HUES48 (cell line): ENCODE measurements around the gene MGMT.
"Not testable (repeated sequence)": the region's sequence is repeated elsewhere in the genome, so short reads cannot be mapped to it uniquely, and the experiment has no call there.

Experiments used
- H3K27ac ChIP-seq: one replicate; pipeline ENCODE4 v1.7.0; 2013; ENCODE audit warnings: low read depth, low read length, inconsistent platforms
- H3K27me3 ChIP-seq: 2 replicates; pipeline ENCODE4 v1.6.1; 2013; ENCODE audit warnings: mild to moderate bottlenecking, low read length; ENCODE audit not compliant: control insufficient read depth, insufficient read depth
- H3K36me3 ChIP-seq: 2 replicates; pipeline ENCODE4 v1.6.1; 2013; ENCODE audit warnings: low read length; ENCODE audit not compliant: control insufficient read depth, insufficient read depth
- H3K4me1 ChIP-seq: 2 replicates; pipeline ENCODE4 v1.6.1; 2013; ENCODE audit warnings: mild to moderate bottlenecking, low read length; ENCODE audit not compliant: control insufficient read depth, insufficient read depth
- H3K4me3 ChIP-seq: 2 replicates; pipeline ENCODE4 v1.5.1; 2013; ENCODE audit warnings: mild to moderate bottlenecking, low read depth, low read length
- H3K9ac ChIP-seq: 2 replicates; pipeline ENCODE4 v1.6.1; 2013; ENCODE audit warnings: mild to moderate bottlenecking, low read depth, low read length, moderate library complexity
- H3K9me3 ChIP-seq: 2 replicates; pipeline ENCODE4 v1.6.1; 2013; ENCODE audit warnings: low read length; ENCODE audit not compliant: control insufficient read depth, insufficient read depth

Gene MGMT

DNA sequence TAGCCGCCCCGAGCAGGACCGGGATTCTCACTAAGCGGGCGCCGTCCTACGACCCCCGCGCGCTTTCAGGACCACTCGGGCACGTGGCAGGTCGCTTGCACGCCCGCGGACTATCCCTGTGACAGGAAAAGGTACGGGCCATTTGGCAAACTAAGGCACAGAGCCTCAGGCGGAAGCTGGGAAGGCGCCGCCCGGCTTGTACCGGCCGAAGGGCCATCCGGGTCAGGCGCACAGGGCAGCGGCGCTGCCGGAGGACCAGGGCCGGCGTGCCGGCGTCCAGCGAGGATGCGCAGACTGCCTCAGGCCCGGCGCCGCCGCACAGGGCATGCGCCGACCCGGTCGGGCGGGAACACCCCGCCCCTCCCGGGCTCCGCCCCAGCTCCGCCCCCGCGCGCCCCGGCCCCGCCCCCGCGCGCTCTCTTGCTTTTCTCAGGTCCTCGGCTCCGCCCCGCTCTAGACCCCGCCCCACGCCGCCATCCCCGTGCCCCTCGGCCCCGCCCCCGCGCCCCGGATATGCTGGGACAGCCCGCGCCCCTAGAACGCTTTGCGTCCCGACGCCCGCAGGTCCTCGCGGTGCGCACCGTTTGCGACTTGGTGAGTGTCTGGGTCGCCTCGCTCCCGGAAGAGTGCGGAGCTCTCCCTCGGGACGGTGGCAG is at the start of gene MGMT:
Gene MGMT, plus strand, starts transcription at position 539 of the 656 bp plus-strand sequence.
- H3K9ac ChIP-seq: peak within 1 kb of the TSS; percentile 64; the same call in 1 of the 2 replicates
- peaks cover 9% of the 10 kb centered on the region for H3K27me3 ChIP-seq
- peak within 1 kb of the TSS; percentile 74 for H3K4me3 ChIP-seq
- H3K9me3 ChIP-seq: no peaks in the 10 kb centered on the region
- no peaks in the 10 kb centered on the region for H3K36me3 ChIP-seq
- H3K4me1 ChIP-seq: peaks cover 9% of the 10 kb centered on the region; the same call in 1 of the 2 replicates
- H3K27ac ChIP-seq: no peak within 1 kb of the TSS

DNA sequence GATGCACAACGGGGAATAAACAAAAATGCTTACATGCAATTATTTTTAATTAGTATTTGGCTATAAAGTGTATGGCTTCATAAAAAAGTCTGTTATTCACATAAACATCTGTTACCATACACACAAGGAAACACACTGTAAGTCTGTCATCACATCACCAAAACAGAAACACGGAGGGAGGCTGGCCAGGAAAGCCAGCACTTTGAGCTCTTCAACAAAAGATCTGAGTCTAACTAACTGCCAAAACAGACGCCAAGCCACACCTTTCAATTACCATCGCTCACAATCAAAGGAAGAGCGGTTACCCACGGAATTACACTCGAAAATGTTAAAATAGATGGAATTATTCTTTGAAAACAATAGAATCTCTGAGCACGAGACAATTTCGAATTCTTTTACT is 49.2 kb upstream of the MGMT start:
- Histone ChIP-seq H3K9me3 (no peaks in the 10 kb centered on the region), H3K27ac (no peak overlapping the region), H3K4me1 (no peaks in the 10 kb centered on the region), H3K4me3 (no peak overlapping the region), H3K36me3 (no peaks in the 10 kb centered on the region), H3K27me3 (no peaks in the 10 kb centered on the region), H3K9ac (no peak overlapping the region)

GRCh38 chr10:129418496-129419225 is 48.4 kb upstream of the MGMT start:
- H3K4me3 ChIP-seq: no peak overlapping the region
- no peaks in the 10 kb centered on the region for H3K9me3 ChIP-seq
- no peaks in the 10 kb centered on the region for H3K36me3 ChIP-seq
- no peaks in the 10 kb centered on the region for H3K27me3 ChIP-seq
- no peak overlapping the region for H3K9ac ChIP-seq
- H3K27ac ChIP-seq: no peak overlapping the region
- H3K4me1 ChIP-seq: no peaks in the 10 kb centered on the region

- Histone ChIP-seq H3K36me3 (no peaks in the 10 kb centered on the region), H3K9ac (no peak overlapping the region), H3K27me3 (no peaks in the 10 kb centered on the region), H3K27ac (no peak overlapping the region), H3K4me1 (no peaks in the 10 kb centered on the region), H3K9me3 (no peaks in the 10 kb centered on the region), H3K4me3 (no peak overlapping the region)
Measured at GRCh38 chr10:129419397-129419796, 47.6 kb upstream of the MGMT start.

DNA sequence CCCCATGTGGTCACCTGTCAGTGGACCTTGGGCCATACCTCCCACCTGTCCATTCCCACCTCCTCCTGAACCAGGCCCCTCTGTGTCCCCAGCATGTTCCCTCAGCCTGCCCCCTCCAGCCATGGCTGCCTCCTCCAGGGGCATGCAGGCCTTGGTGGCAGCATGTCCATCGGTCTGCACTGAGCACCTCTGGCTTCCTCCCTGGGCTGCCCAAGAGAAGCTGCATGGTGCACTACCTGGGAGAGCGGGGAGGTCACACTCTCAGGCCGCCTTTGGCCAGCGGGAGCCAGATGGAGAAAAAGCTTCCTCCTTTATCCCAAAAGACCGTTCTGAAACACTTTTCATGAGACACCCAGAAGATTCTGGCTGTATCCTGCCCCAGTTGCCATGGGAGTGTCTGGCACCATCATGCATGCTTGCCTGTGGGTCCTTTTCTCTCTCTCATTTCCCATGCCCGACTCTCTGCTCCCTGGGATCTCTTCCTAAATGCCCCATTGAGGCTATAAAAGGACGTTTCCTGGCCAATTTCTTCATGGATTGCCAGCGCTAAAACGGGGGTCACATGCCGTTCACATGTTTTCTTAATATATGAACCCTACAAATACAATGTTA is 45.5 kb upstream of the MGMT start:
- Histone ChIP-seq H3K27ac (no peak overlapping the region), H3K4me1 (no peaks in the 10 kb centered on the region), H3K36me3 (no peaks in the 10 kb centered on the region), H3K4me3 (no peak overlapping the region), H3K9ac (no peak overlapping the region), H3K27me3 (no peaks in the 10 kb centered on the region), H3K9me3 (no peaks in the 10 kb centered on the region)

- Histone ChIP-seq H3K36me3 (no peaks in the 10 kb centered on the region), H3K27ac (no peak overlapping the region), H3K9me3 (no peaks in the 10 kb centered on the region), H3K27me3 (no peaks in the 10 kb centered on the region), H3K4me1 (no peaks in the 10 kb centered on the region), H3K9ac (no peak overlapping the region), H3K4me3 (no peak overlapping the region)
Measured at GRCh38 chr10:129424978-129425377, 42.1 kb upstream of the MGMT start.

GRCh38 chr10:129426606-129427005 is 40.4 kb upstream of the MGMT start:
- H3K4me3 ChIP-seq: no peak overlapping the region
- H3K27ac ChIP-seq: no peak overlapping the region
- H3K9ac ChIP-seq: no peak overlapping the region
- no peaks in the 10 kb centered on the region for H3K27me3 ChIP-seq
- H3K36me3 ChIP-seq: no peaks in the 10 kb centered on the region
- H3K4me1 ChIP-seq: no peaks in the 10 kb centered on the region
- no peaks in the 10 kb centered on the region for H3K9me3 ChIP-seq

GRCh38 chr10:129433266-129433665 is 33.8 kb upstream of the MGMT start:
- Histone ChIP-seq H3K4me3 (no peak overlapping the region), H3K4me1 (peaks cover 16% of the 10 kb centered on the region), H3K27me3 (no peaks in the 10 kb centered on the region), H3K9me3 (no peaks in the 10 kb centered on the region), H3K9ac (no peak overlapping the region), H3K27ac (no peak overlapping the region), H3K36me3 (no peaks in the 10 kb centered on the region)

- H3K36me3 ChIP-seq, H3K4me3 ChIP-seq, H3K9me3 ChIP-seq, H3K27ac ChIP-seq, H3K9ac ChIP-seq, H3K27me3 ChIP-seq: not testable (repeated sequence)
- H3K4me1 ChIP-seq: peaks cover 17% of the 10 kb centered on the region
Measured at GRCh38 chr10:129435724-129436123, 31.3 kb upstream of the MGMT start.

DNA sequence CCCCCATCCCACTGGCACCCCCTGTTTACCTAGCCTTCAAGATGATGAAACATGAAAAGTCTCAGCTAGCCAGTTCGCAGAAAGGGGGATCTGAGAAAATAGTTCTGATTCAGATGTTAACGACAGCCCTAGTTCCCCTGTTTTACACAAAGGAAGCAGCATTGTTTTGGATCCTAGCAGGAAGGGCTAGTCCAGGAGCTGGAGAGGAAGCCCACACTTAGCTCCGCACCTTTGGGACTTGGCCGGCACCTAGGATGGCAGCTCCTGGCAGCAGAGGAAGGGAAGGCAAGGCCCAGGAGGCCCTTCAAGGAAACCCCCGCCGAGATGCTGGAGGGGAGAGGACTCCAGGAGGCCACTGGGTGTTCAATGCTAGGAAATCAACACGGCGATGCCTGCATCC is 29.0 kb upstream of the MGMT start:
- H3K27me3 ChIP-seq: no peaks in the 10 kb centered on the region
- H3K4me1 ChIP-seq: peaks cover 9% of the 10 kb centered on the region
- H3K27ac ChIP-seq: no peak overlapping the region
- no peaks in the 10 kb centered on the region for H3K9me3 ChIP-seq
- no peak overlapping the region for H3K4me3 ChIP-seq
- H3K36me3 ChIP-seq: no peaks in the 10 kb centered on the region
- no peak overlapping the region for H3K9ac ChIP-seq

DNA sequence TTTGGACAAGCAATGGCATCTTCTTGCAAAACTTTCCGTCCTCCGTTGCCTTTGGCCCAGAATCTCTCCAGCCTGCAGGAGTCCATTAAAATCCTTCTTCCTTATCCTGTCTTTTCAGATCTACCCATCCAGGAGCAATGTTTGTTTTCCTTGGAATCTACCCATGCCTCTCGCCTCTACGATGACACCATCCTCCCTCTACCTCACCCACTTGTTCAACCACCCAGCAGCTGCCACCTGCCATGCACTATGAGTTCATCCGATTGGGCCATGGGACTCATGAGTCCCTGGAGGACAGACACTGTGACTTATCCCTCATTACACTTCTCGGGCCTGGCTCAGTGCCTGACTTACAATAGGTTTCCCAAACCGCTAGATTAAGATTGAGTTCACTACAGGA is 26.8 kb upstream of the MGMT start:
- Histone ChIP-seq H3K9ac (no peak overlapping the region), H3K4me3 (no peak overlapping the region), H3K36me3 (no peaks in the 10 kb centered on the region), H3K9me3 (no peaks in the 10 kb centered on the region), H3K4me1 (peaks cover 9% of the 10 kb centered on the region), H3K27me3 (no peaks in the 10 kb centered on the region), H3K27ac (no peak overlapping the region)
